HG02973 (cell line): ENCODE data around the gene CHN2.
"Not testable (repeated sequence)": the region's sequence is repeated elsewhere in the genome, so short reads cannot be mapped to it uniquely, and the experiment has no call there.

Source experiments
- ATAC-seq: cut with Tn5 transposase; IDR thresholded peaks from one replicate; pipeline ENCODE4 v1.9.1; 2021; ENCODE audit warnings: moderate library complexity; ENCODE audit not compliant: unreplicated experiment

Gene CHN2

DNA sequence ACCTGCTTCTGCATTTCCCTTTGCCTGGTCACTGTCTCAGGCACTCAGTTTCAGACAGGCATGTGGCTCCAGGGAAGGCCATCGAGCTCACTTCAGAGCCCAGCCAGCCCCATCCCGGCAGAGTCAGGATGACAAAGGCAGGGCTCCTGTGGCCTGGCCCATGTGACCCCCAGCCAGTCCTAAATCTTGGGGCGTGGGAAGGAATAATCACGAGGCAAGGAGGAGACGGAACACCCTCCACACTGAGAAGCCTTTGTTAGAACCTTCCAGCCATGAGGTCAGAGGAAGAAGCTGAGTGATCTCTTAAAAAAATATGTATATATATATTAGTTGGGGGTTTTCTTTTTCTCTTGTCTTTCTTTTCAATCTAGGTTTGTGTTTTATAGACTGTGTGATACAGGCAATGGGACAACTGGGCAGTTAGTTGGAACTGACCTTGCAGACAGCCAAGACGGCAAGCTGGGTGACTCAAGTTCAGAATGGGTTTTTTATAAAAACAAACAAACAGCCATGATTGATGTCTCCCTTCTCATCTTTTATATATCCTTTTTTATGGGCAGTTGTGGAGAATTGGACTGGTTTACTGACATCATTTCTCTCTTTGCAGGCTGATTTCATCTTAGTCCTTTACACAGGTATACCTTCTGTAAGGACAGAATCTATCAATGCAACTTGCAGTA, 60.8 kb downstream of the CHN2 start:
- ATAC-seq, result no peak

DNA sequence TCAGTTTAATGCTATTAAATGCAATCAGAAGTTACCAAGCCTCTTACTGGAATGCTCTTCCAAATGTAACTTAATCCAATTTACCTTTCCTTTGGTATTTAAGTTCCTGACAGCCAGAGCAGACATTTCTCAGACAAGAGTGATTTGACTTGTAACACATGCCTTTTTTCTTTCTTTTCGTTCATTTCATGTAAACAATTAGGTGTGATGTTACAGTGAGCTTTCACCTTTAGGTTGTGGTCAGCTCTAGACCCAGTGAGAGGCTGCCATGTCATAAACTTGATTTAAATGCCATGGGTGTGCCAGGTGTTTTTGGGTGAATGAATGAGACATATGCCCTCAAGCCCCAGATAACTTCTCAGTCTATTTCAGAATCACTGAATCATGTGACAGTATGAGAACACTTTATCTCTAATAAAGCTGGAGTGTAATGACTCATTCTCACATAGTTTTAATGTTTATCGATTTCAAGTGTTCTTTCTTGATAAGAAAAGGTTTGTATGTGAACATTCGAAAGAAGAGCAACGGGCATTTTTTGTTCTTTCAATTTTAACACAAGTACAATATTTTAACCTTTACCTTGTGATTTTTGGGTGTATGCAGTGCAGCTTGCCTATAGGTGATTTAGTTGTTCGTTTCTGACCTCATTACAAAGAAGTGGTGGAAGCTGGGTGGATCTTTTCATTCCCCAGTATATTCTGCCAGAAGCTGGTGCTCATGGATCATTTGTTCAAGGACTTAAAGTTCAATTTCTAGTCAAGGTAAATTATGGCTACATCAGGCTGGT, 61.5 kb downstream of the CHN2 start:
- ATAC-seq, result no peak

DNA sequence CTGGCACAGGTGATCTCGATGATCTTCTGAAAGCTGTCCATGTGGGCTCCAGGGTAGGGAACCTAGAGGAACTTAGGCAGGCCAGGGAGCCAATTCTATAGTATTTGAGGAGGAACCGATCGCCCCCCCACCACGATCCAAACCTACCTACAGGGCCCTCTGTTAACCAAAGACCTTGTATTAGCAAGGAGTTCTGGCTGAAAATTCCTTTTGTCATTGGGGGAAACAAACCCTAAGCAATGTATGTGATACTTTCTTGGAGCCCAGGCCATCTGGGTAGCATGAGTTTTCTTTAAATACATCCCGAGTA, 62.1 kb downstream of the CHN2 start:
- no peak for ATAC-seq

DNA sequence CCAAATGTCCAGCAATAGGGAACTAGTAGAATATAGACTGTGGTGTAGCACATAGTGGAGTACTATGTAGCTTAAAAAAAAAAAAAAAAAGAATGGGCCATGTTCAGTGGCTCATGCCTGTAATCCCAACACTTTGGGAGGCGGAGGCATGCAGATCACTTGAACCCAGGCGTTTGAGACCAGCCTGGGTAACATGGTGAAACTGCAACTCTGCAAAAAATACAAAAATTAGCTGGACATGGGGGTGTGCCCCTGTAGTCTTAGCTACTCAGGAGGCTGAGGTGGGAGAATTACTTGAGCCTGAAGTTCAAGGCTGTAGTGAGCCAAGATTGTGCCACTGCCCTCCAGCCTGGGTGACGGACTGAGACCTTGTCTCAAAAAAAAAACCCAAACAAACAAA, 64.4 kb downstream of the CHN2 start:
- no peak for ATAC-seq

DNA sequence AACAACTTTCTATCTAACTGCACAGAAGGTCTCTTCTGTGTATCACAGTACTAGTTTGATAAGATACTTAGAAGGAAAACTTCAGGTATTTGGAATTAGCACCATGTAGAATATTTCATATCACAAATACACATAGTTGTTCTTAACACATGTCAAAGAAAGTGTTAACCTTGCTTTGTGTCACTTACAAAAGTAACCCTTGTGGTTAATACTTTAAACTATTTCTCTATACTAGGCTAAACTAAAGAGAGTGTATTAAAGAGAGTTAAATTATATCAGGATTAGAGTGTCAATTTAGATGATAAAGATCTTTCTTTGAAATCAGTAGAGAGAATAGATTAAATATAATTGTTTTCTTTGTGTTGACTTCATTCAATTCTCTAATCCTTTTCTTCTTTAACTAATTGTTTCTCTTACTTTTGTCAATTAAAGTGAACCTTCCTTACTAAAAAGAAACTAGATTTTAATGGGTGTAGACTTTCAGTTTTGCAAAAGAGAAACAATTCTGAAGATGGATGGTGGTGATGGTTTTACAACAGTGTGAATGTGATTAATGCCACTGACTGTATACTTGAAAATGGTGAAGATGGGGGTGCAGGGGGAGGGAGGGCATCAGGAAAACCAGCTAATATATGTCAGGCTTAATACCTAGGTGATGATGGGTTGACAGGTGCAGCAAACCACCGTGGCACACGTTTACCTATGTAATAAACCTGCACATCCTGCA, 67.8 kb downstream of the CHN2 start:
- no peak for ATAC-seq

DNA sequence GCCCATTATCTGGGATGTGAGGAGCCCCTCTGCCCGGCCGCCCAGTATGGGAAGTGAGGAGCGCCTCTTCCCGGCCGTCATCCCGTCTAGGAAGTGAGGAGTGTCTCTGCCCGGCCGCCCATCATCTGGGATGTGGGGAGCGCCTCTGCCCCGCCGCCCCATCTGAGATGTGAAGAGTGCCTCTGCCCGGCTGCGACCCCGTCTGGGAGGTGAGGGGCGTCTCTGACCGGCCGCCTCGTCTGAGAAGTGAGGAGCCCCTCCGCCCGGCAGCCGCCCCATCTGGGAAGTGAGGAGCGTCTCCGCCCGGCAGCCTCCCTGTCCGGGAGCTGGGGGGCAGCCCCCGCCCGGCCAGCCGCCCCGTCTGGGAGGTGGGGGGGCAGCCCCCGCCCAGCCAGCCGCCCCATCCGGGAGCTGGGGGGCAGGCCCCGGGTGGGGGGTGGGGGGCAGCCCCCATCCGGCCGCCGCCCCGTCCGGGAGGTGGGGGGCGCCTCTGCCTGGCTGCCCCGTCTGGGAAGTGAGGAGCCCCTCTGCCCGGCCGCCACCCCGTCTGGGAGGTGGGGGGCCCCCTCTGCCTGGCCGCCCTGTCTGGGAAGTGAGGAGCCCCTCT, 69.1 kb downstream of the CHN2 start:
- not testable (repeated sequence) for ATAC-seq

DNA sequence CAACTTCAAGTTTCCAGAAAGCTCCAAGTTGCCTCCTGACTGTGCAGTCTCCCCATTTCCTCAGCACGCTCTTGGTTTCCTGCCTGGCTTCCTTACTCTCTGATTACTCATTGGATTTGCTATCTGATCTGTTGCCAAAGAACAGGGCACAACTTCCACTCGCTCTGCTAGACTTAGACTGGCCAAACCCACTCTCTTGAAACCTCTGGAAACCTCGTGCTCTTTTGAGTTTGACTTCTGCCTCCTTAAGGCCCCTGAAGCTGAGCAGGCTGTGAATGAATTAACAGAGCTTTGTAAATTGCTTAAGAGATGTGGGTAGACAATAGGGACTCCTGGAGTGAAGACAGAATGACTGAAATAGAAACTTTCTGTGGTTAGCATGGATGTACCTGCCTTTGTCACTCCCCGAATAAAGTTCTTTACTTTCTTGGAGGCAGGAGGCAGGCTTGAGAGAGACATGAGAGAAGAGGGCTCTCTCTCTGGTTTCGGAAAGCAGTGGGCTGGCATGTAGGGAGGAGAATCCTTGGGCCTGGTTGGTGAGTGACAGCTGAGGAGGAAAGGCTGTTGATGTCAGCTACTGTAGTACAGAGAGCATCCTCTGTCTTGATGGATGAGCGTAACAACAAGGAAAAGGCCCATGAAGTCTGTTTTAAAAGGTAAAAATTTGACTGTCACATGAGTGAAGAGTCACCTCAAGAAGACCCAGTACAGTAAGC, 70.8 kb downstream of the CHN2 start:
- ATAC-seq, result no peak

DNA sequence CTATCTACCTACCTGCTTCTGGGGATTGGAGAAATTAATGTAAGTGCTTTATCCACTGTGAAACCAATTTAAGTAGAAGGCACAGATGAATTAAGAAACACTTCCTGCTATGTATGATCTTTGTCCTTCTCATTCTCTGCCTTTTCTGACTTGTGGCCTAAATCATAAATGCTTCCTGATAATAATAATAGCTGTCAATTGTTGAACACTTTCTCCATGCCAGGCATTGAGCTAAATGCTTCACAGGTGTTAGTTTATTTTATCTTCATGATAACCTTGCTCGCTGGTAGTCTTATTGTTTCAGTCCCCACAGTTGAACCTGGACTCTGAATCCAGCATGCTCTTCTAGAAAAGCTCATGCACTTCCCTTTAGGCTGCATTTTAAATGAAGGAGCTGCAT, 75.4 kb downstream of the CHN2 start:
- no peak for ATAC-seq

DNA sequence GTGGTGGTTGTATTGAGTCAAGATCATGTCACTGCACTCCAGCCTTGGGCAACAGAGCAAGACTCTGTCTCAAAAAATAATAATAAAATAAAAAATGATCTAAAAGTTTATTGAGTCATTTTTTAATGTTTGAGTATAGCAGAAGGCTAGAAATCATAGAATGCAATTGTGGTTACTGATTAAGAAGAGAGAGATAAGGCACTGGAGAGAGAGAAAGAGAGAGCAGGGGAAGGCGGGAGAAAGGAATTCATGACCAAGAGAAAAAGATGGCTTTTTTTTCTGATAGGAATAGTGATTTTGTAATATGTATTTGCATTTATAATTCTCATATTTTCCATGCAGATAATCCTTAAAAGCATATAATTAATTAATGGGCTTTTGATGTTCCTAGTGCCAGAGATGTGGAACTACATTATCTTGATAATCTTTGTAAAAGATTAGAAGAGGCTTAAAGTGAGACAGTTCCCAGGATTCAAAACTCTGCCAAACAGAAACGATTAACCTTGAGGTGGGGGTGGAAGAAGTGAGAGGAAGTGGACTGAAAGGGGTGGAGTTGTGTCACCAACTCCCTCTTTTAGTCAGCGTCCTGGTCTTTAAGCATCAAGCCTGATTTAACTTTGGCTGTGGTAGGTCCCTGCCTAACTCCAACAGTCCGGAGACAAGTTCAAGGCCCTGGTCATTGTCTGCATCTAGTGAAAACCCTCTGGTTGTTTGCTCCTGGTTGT, 76.2 kb downstream of the CHN2 start:
- no peak for ATAC-seq

DNA sequence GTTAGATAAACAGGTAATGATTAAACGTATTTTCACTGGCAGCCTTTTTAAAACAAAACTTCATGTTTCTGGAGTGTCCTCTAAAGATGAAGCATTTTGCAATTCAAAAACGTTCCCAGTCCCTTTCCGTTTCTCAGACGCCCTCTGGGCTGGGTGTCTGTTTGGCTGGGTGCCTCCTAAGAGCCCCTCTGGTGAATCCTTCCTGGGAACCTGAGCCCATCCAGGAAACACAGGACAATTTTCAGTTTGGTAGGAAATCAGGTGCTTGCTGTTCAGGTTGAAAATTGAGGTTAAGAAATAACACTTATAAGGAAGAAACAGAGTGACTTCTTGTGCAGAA, 76.7 kb downstream of the CHN2 start:
- ATAC-seq, result no peak

DNA sequence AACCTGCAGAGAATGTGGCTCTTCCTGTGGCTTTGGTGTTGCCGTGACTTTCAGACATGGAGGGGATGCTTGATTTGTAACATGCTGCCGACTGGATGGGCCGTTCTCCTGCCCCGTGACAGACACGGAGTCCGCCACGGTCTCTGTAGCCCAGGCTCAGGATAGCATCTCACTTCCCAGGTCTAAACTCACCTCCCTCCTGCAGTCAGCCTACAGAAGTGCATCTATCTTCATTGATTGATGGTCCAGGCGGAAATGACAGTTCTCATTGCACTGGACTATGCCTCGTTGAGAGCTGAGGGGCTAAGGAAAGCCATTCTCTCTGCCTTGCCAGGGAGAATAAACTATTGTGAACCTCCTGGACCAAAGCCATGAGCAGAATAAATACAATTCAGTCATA, 77.5 kb downstream of the CHN2 start:
- no peak for ATAC-seq

DNA sequence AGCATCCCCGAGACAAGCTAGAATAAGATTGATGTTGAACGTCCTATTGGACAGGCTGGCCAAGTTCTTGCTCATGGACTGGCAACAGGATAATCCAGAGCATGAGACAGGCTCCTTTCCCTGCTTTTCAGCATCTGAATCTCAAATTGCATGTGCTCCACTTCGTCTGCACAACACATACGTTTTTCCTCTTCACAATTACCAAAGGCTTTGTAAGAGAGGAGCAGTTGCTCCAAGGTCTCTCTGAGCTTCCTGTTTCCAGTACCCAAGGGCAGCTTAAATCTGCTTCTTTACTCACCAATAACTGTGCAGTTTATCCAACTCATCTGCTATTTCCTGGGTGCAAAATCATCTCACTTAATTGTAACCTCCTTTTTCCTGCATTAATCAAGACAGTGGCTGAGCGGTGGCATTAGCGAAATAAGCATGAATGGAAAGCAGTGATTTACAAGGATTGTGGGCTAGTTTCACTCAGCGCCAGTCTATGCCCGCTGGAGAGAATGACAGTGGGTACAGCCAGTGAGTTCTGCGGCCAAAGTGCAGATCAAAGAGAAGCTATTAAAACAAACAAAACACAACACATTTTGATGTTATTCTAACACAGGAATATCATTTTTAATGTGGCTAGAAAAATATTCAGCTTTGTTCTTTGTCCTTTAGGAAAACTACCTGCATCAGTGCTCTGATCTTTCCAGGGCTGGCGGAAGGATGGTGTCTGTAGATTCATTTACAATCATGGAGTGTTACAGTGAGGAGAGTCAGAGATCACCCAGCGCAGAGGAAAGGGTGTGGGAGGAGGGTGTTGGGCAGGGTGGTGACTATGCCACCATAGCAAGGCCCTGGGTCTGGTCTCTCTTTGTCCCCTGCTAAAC, 79.8 kb downstream of the CHN2 start:
- ATAC-seq, result no peak

DNA sequence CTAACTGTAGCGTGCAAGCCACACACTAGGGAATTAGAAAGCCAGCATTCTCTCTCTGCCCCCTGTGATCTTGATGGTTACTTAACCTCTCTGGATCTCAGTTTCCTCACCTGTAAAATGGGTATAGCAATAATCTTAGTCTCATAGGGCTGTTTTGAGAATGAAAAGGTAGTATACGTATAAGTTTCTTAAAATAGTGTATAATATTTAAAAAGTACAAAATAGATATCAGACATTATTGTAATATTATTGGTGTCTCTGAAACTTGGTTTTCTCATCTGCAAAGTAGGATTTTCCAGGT, 80.4 kb downstream of the CHN2 start:
- no peak for ATAC-seq

DNA sequence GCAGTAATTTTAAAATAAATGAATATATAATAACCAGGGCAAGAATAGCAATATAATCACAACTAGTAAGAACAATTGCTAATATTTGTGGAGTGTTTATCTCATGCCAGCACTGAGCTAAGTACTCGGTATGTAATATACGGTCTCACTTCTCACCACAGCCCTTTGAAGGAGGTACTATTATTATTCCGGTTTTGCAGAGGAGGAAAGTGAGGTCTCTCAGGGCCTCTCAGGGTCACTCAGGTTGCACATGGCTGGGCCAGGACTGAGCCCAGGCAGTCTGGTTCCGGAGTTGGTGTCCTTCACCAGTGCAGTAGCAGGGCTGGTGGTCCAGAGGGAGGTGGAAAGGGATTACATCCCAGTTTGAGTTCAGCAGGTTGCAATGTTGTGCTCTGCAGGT, 80.9 kb downstream of the CHN2 start:
- ATAC-seq, result no peak

DNA sequence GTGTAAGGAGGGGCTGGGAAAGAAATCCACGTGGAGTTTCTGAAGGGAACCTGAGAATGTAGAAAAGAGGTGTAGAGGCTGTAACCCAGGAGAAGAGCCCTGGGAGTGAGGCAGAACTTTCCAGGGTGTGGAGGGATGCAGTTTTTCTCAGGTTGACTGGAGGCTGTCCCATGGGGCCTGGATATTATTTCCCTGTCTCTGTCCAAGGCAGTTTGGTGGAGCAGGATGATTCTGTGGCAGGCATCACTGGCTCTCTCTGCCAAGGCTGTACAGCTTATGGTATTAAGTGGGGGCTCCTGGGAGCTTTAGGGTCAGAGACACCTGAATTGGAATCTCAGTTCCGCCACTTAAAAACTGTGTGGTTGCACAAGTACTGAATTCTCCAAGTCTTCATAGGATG, 81.6 kb downstream of the CHN2 start:
- ATAC-seq, result no peak

DNA sequence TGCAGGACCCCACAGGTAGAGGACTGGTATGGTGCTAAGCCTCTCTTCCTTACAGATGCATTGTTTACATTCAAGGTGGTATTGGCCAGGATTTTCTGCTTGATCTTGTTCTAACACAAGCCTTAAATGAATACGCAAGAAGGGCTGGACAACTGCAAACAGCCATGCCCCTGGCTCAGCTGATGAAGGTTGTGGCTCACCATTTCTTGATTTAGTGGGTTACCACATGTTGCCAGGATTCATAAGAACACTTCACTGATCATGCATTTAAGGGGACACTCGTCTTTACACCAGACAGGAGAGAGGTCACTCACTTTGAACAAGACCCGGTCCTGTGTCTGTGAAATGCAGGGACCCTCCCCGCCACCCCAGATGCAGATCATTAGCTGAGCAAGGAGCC, 82.2 kb downstream of the CHN2 start:
- ATAC-seq, result no peak

DNA sequence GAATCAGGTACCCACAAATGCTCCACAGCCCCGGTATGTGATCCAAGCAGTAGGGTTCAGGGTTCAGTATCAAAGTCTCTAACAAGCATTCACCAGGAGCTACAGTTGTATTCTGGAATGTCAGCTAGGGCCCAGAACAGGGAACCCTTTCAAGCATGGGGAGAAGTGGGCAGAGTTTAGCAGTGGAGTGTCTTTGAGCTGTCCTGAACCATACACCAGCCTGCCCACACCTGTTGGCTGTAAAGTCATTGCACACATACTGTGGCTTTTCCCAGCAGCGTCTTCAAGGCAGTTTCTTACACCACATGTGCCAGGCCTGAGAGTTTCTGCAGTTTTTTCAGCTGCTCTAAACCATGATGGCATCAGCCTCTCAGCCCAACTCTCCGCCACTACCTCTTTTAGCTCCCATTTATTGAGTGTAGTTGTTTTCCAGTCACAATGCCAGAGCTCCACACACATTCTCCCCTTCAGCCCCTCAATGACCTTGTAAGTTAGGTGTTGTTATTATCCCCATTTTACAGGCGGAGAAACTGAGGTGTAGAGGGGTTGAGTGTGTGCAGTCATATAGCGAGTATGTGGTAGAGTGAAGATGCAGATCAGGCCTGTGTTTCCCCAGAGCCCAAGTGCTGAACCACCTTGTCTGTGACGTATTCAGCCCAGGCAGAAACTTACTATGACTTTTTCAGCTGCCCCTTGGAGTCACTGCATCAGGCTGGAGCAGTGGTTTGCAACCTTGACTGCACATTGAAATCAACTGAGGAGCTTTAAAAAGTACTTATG, 83.1 kb downstream of the CHN2 start:
- no peak for ATAC-seq

DNA sequence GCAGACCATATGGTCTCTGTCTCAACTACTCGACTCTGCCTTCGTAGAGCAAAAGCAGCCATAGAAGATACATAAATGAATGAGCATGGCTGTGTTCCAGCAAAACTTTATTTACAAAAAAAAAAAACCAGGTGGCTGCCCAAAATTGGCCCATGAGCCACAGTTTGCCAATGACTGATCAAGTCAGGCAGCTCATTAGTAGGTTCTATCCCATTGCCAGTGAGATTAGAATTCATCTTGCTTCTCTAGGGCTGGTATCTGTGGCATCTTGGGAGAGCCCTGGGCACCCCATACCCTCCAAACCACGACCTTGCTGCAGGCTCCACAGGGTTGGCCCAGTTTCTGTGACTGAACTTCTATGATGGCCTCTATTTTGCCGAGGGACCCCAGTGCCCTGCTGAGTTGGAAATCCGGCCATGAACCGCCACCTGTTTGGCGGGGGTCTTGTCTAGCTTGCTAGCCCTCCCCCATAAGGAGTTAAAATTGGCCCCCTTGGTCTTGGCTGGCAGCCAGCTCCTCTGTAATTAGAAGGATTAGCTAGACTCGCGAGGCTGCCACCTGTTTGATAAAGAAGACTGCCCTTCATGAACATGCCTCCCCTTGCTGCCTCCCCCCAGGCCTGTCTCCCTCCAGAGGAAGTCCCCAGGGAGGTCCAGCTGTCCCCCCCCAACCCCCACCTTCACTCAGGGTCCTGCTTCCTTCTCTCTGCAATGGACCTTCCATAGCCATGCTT, 83.9 kb downstream of the CHN2 start:
- no peak for ATAC-seq
